Measurements from ENCODE around the gene UBALD1. TPM values are rescaled to one million over a fixed set of nuclear protein-coding genes. Genes with fewer than 3 reads are reported as not detected.

The UBALD1 gene
- total RNA-seq, 1 donor from 2014 or later, result 16.9 TPM

DNA sequence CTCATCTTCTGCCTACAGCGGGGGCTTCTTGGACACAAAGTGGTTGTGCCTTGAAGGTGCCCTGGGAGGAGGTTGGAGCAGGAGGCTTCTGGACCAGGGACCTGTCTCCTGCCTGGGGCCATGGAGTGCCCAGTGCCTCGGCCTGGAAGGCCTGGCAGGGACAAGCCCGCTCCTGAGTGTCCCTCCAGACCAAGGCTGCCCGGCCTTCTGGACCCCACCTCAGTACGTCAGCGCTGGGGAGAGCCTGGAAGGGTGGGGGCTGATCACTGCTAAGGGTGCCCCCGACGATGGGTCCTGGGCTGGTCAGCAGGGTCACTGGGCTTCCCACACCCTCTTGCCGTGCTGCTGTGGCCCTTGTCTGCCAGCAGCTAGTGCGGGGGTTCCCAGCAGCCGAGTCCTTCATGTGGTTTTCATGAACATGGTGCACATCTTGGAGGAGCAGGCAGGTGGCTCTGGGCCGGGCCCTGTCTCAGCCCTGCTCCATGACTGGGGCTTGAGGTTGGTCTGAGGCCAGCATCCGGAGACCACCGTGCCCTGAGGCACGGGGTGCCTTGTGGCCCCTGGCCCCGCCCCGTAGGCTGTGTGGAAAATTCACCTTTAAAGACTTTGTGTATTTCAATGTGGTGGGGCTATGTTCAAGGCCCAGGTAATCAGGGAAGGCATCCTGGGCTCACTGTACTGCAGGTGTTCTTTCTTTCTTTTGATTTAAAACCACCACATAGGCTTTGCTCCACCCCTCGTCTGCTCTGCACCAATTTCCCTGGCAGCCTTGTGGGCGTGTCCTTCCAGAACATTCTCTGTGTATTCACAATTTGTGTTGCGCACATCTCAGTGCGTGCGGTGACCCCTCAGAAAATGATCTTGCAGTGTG lies 32.3 kb upstream of the UBALD1 start:
- no peak for DNase-seq (ENCODE audit: extremely low spot score in 2 of 2)
- H3K36me3 ChIP-seq, result peaks cover 0 to 12% of the 10 kb centered on the region in 2 donors
- H3K9me3 ChIP-seq, result no peaks in the 10 kb centered on the region
- intact Hi-C loops (cut with DNase I), result no loop called here
- H3K27ac ChIP-seq, result no peak overlapping the region
- H3K4me3 ChIP-seq, result no peak overlapping the region
- TF ChIP-seq POLR2AphosphoS5 (IDR thresholded peaks at IDR 0.05; ENCODE audit: insufficient read depth in 1 of 2, low read depth in 1 of 2), result no peak
- TF ChIP-seq, protein P1, sequence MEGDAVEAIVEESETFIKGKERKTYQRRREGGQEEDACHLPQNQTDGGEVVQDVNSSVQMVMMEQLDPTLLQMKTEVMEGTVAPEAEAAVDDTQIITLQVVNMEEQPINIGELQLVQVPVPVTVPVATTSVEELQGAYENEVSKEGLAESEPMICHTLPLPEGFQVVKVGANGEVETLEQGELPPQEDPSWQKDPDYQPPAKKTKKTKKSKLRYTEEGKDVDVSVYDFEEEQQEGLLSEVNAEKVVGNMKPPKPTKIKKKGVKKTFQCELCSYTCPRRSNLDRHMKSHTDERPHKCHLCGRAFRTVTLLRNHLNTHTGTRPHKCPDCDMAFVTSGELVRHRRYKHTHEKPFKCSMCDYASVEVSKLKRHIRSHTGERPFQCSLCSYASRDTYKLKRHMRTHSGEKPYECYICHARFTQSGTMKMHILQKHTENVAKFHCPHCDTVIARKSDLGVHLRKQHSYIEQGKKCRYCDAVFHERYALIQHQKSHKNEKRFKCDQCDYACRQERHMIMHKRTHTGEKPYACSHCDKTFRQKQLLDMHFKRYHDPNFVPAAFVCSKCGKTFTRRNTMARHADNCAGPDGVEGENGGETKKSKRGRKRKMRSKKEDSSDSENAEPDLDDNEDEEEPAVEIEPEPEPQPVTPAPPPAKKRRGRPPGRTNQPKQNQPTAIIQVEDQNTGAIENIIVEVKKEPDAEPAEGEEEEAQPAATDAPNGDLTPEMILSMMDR (IDR thresholded peaks at IDR 0.05), result no peak
- H3K4me1 ChIP-seq, result no peaks in the 10 kb centered on the region
- no peaks in the 10 kb centered on the region for H3K27me3 ChIP-seq

DNA sequence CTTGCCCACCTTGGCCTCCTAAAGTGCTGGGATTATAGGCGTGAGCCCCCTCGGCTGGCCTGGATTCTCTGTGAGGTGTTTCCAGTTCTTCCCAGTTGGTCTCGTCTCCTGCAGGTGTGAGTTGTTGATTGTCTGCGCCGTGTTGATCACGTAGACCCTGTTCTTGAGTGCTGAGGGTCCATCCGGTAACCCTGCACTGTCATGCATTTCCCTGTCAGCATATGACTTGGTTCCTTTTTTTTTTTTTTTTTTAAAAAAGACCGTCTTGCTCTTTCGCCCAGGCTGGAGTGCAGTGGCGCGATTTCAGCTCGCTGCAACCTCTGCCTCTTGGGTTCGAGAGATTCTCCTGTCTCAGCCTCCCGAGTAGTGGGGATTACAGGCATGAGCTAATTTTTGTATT lies 27.2 kb upstream of the UBALD1 start:
- DNase-seq (ENCODE audit: extremely low spot score in 2 of 2), result no peak
- H3K27ac ChIP-seq, result no peak overlapping the region
- H3K27me3 ChIP-seq, result no peaks in the 10 kb centered on the region
- intact Hi-C loops (cut with DNase I), result no loop called here
- TF ChIP-seq POLR2A (IDR thresholded peaks at IDR 0.05), result no peak
- TF ChIP-seq POLR2AphosphoS5 (IDR thresholded peaks at IDR 0.05; ENCODE audit: insufficient read depth in 1 of 2, low read depth in 1 of 2), result no peak
- TF ChIP-seq, protein P1 (IDR thresholded peaks at IDR 0.05), result no peak
- peaks cover 34% of the 10 kb centered on the region for H3K4me1 ChIP-seq
- H3K4me3 ChIP-seq, result no peak overlapping the region
- no peaks in the 10 kb centered on the region for H3K36me3 ChIP-seq
- no peaks in the 10 kb centered on the region for H3K9me3 ChIP-seq

DNA sequence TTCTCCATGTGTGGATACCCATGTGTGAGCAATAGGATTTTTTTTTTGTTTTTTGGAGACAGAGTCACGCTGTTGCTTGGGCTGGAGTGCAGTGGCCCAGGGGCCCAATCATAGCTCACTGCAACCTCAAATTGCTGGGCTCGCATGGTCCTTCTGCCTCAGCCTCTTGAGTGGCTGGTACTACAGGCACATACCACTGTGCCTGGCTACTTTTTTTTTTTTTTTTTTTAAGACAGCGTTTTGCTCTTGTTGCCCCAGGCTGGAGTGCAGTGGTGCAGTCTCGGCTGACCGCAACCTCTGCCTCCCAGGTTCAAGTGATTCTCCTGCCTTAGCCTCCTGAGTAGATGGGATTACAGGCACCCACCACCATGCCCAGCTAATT lies 26.6 kb upstream of the UBALD1 start:
- no peaks in the 10 kb centered on the region for H3K36me3 ChIP-seq
- no peak for DNase-seq (ENCODE audit: extremely low spot score in 2 of 2)
- H3K4me1 ChIP-seq, result peaks cover 40% of the 10 kb centered on the region
- TF ChIP-seq, protein P1 (IDR thresholded peaks at IDR 0.05), result no peak
- TF ChIP-seq POLR2AphosphoS5 (IDR thresholded peaks at IDR 0.05; ENCODE audit: insufficient read depth in 1 of 2, low read depth in 1 of 2), result no peak
- no peak for TF ChIP-seq POLR2A (IDR thresholded peaks at IDR 0.05)
- no peak overlapping the region for H3K4me3 ChIP-seq
- no peaks in the 10 kb centered on the region for H3K27me3 ChIP-seq
- no peak overlapping the region for H3K27ac ChIP-seq
- intact Hi-C loops (cut with DNase I), result no loop called here
- H3K9me3 ChIP-seq, result no peaks in the 10 kb centered on the region

DNA sequence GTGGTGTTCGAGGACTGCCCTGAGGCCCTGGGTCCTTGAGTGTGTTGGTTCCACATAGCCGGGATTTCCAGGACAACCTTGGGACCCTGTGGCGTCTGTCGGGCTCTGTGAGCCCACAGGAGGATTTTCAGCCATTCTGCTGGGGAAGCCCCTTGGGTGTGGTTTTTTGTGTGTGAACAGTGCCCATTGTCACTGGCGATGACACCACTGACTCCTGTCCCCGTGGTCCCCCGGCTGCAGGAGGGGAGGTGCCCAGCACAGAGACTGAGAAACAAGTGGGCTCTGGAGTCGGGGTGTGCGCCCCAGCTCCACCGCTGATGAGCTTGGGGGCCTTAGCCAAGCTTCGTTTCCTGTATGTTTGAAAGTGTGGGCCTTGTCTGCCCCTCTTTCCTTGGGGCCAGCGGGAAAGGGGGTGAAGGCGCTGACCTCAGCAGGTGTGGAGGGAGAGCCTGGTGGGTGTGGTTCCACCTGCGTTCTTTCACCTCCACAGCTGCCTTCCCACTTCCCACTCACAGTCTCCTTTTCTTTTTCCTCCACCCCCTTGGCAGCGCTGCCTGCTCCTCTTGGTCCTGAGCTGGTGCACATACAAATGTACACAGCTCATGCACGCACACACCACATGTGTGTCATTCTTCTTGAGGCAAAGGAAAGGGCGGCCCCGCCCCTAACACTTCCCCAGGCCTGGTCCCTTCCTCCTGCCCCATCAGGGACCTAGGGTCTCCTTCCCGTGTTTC lies 26.1 kb upstream of the UBALD1 start:
- TF ChIP-seq POLR2AphosphoS5 (IDR thresholded peaks at IDR 0.05; ENCODE audit: insufficient read depth in 1 of 2, low read depth in 1 of 2) (no peak), POLR2A (IDR thresholded peaks at IDR 0.05) (no peak)
- TF ChIP-seq, protein P1 (IDR thresholded peaks at IDR 0.05), result no peak
- intact Hi-C loops (cut with DNase I), result no loop called here
- H3K9me3 ChIP-seq, result no peaks in the 10 kb centered on the region
- DNase-seq (ENCODE audit: extremely low spot score in 2 of 2), result no peak
- H3K4me1 ChIP-seq, result peaks cover 44% of the 10 kb centered on the region
- no peak overlapping the region for H3K27ac ChIP-seq
- no peak overlapping the region for H3K4me3 ChIP-seq
- H3K27me3 ChIP-seq, result no peaks in the 10 kb centered on the region
- H3K36me3 ChIP-seq, result no peaks in the 10 kb centered on the region

Measured in vagina (tissue), 2 donors.